Measurements from ENCODE around the gene MARCHF2.

The MARCHF2 gene

DNA sequence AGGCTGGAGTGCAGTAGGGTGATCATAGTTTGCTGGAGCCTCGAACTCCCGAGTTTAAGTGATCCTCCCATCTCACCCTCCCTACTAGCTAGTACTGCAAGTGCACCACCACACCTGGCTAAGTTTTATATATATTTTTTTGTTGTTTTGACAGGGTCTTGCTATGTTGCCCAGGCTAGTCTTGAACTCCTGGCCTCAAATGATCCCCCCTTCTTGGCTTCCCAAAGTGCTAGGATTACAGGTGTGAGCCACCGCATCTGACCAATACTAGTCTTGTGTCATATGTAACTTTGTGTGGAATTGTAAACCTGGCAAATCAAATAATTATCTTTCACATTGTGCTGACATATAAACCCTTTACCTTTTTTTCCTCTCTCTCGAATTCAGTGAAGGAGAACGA is 41.9 kb downstream of the MARCHF2 start:
- TF ChIP-seq, protein P1, sequence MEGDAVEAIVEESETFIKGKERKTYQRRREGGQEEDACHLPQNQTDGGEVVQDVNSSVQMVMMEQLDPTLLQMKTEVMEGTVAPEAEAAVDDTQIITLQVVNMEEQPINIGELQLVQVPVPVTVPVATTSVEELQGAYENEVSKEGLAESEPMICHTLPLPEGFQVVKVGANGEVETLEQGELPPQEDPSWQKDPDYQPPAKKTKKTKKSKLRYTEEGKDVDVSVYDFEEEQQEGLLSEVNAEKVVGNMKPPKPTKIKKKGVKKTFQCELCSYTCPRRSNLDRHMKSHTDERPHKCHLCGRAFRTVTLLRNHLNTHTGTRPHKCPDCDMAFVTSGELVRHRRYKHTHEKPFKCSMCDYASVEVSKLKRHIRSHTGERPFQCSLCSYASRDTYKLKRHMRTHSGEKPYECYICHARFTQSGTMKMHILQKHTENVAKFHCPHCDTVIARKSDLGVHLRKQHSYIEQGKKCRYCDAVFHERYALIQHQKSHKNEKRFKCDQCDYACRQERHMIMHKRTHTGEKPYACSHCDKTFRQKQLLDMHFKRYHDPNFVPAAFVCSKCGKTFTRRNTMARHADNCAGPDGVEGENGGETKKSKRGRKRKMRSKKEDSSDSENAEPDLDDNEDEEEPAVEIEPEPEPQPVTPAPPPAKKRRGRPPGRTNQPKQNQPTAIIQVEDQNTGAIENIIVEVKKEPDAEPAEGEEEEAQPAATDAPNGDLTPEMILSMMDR (IDR thresholded peaks at IDR 0.05; ENCODE audit: low read depth, low read length) = no peak
- no peak for TF ChIP-seq MYC (IDR thresholded peaks at IDR 0.05; ENCODE audit: low read depth, low read length)
- TF ChIP-seq, protein P2, sequence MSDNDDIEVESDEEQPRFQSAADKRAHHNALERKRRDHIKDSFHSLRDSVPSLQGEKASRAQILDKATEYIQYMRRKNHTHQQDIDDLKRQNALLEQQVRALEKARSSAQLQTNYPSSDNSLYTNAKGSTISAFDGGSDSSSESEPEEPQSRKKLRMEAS (IDR thresholded peaks at IDR 0.05; ENCODE audit: low read depth, low read length) = no peak
- no peak for TF ChIP-seq POLR2A (IDR thresholded peaks at IDR 0.05; ENCODE audit: extremely low read depth, insufficient read length)

DNA sequence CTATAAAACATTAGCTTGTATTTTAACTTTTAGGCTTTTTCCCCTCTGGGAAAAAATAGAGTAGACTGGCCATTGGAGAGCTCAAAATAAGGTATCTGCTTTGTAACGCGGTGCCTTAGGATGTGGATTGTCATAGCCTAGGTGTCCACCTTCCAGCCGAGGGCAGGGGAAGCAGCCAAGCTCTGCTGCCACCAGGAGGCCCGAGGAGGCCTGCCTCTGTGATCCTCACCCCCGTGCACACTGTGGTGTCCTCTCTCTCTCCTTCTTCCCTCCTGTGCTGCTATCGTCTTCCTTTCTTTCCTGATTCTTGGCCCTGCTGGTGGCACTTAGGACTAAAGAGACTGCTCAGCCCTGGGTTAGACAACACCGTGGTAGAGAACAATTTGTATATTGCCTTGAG is 43.0 kb downstream of the MARCHF2 start:
- TF ChIP-seq, protein P2 (IDR thresholded peaks at IDR 0.05; ENCODE audit: low read depth, low read length) = no peak
- TF ChIP-seq, protein P1 (IDR thresholded peaks at IDR 0.05; ENCODE audit: low read depth, low read length) = peak; percentile 24
- TF ChIP-seq POLR2A (IDR thresholded peaks at IDR 0.05; ENCODE audit: extremely low read depth, insufficient read length) = no peak
- DNase-seq (ENCODE audit: low read depth) = peak; percentile 47

More for the DNA sequence above, 41.9 kb downstream of the MARCHF2 start:
- no peak for DNase-seq (ENCODE audit: low read depth)
- no peak overlapping the region for H3K4me3 ChIP-seq (ENCODE audit: low read depth, low read length)

DNA sequence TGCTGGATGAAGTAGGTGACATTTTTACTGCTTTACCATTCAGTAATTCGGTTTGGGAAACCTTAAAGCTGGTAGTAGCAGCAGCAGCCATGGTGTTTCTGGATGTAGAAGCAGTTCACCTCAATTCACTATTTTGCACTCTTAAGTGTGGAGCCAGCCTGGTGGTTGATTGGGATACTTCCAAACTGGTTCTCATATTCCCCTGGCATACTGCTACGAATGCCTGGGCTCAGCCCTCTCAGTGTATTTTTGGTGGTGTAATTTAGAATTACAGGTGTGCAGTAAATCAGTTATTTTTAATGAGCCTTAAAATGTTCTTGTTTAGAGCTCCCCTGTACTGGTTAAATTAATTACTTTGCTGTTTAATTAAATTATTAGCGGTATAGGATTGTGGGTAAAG is 44.1 kb downstream of the MARCHF2 start:
- DNase-seq (ENCODE audit: low read depth) = no peak
- no peak overlapping the region for H3K4me3 ChIP-seq (ENCODE audit: low read depth, low read length)
- TF ChIP-seq MYC (IDR thresholded peaks at IDR 0.05; ENCODE audit: low read depth, low read length) = no peak

More for the DNA sequence above, 43.0 kb downstream of the MARCHF2 start:
- no peak overlapping the region for H3K4me3 ChIP-seq (ENCODE audit: low read depth, low read length)

DNA sequence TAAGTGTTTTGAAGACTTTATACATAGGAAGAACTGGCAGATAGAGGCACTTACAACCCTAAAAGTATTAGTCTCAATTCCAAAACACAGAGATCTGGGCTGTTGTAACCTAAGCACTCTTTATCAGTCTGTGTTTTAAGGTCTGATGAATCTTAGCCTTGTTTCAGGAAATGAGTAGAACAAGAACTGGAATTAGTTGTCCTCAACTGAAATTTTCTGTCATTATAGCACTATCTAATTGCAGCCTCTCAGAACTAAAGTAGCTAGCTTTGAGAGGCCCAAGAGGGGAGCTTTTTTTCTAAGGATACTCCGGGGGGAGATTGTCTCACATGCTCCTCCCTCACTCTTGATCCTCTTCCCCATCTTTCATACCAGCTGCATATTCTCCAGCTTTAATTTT is 44.7 kb downstream of the MARCHF2 start:
- TF ChIP-seq POLR2A (IDR thresholded peaks at IDR 0.05; ENCODE audit: extremely low read depth, insufficient read length) = no peak
- TF ChIP-seq, protein P1 (IDR thresholded peaks at IDR 0.05; ENCODE audit: low read depth, low read length) = no peak
- TF ChIP-seq MYC (IDR thresholded peaks at IDR 0.05; ENCODE audit: low read depth, low read length) = no peak
- TF ChIP-seq, protein P2 (IDR thresholded peaks at IDR 0.05; ENCODE audit: low read depth, low read length) = no peak
- DNase-seq (ENCODE audit: low read depth) = no peak
- H3K4me3 ChIP-seq (ENCODE audit: low read depth, low read length) = no peak overlapping the region

DNA sequence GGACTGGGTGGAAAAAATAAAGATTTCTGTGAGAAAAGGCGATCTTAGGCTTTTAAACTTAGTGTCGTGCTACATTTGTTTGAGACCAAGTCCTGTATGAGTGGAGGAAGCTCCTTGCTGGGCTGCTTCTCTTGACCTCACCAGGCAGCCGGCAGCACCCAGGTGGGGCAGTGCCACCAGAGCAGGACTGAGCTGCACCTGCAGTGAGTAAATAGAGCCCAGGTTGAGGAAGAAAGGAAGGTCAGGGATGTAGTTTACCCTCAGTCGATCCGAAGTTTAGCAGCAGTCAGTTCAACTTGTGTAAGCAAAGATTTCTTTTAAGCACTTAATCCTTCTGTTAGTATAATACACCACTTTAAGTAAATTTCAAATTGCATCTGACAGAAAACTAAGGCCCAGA is 45.3 kb downstream of the MARCHF2 start:
- no peak for DNase-seq (ENCODE audit: low read depth)
- TF ChIP-seq, protein P1 (IDR thresholded peaks at IDR 0.05; ENCODE audit: low read depth, low read length) = no peak
- H3K4me3 ChIP-seq (ENCODE audit: low read depth, low read length) = no peak overlapping the region

DNA sequence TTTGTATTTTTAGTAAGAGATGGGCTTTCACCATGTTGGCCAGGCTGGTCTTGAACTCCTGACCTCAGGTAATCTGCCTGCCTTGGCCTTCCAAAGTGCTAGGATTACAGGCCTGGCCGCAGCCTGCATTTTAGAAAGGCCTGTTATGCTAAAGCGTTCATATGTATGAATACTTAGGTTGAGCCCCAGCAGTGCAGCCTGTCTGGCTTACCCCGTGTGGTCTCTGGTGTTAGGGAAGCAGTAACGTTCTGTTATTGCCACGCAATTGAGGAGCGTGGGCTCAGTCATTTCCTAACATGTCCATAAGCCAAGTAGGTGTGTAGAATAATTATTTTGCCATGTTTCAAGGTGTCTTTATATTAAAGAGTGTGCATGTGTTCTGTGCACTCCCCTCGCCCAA is 46.0 kb downstream of the MARCHF2 start:
- DNase-seq (ENCODE audit: low read depth) = no peak
- TF ChIP-seq MYC (IDR thresholded peaks at IDR 0.05; ENCODE audit: low read depth, low read length) = no peak
- TF ChIP-seq, protein P1 (IDR thresholded peaks at IDR 0.05; ENCODE audit: low read depth, low read length) = no peak
- TF ChIP-seq, protein P2 (IDR thresholded peaks at IDR 0.05; ENCODE audit: low read depth, low read length) = no peak
- no peak for TF ChIP-seq POLR2A (IDR thresholded peaks at IDR 0.05; ENCODE audit: extremely low read depth, insufficient read length)
- H3K4me3 ChIP-seq (ENCODE audit: low read depth, low read length) = no peak overlapping the region

Measured in NB4 (cell line).